Measurements from ENCODE around the gene VTN.

VTN gene

GRCh38 chr17:28367641-28368305 lies 2.3 kb downstream of the VTN start:
- DNase-seq, result no peak

DNA sequence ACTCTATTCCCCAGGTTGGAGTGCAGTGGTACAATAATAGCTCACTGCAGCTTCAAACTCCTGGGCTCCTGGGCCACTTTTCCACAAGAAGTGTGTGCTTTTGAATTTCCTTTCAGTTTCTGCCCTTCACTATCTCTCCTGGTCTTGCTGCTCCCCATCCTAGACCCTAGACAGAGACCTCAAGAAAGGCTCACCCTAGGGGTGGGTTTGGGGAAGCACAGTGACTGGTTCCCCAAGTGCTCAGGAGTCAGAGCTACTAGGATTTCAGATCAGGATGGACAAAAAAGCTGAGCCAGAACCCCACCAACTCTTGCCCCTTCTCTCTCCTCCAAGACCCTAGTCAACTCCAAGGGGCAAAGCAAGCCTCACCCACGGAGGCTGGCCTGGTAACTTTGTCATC lies 3.5 kb downstream of the VTN start:
- no peak for DNase-seq

- DNase-seq, result peak; percentile 29
Observed at GRCh38 chr17:28365487-28365886, 4.6 kb downstream of the VTN start.

DNA sequence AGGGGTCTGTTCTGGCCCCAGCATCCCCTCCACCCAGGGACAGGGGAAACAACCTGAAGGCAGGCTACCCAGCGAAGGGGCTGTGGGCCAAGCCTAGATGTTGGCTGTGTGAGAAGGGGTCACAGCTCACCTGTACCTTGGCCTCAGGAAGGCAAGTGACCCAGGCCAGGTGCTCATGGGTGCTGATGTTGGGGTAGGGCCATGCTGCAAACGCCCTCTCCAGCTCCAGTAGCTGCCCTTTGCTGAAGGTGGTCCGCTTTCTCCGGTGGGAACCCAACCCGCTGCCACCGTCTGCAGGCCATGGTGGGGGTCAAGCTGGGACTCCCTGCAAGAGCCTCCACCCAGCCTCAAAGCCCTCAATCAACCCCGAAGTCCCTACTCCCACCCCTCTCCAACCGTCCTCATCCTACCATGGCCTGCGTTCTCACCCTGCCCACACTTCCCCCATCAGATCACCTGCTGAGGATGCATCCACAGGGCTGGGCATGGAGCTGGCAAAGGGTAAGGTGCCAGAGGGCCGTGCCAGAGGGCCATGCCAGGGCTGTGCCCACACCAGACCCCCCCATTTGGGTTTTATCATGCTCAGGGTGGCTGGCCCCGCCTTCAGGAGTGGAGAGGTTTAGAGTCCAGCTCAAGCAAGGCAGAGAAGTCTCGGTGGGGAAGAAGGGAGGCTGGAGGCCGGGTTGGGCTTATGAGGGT lies 5.3 kb downstream of the VTN start, which contains the start of gene SEBOX:
Gene SEBOX, minus strand, starts transcription at position 535 of the 699 bp plus-strand sequence. Its CDS starts 48 bp downstream, at position 487.
- DNase-seq, result no peak

DNA sequence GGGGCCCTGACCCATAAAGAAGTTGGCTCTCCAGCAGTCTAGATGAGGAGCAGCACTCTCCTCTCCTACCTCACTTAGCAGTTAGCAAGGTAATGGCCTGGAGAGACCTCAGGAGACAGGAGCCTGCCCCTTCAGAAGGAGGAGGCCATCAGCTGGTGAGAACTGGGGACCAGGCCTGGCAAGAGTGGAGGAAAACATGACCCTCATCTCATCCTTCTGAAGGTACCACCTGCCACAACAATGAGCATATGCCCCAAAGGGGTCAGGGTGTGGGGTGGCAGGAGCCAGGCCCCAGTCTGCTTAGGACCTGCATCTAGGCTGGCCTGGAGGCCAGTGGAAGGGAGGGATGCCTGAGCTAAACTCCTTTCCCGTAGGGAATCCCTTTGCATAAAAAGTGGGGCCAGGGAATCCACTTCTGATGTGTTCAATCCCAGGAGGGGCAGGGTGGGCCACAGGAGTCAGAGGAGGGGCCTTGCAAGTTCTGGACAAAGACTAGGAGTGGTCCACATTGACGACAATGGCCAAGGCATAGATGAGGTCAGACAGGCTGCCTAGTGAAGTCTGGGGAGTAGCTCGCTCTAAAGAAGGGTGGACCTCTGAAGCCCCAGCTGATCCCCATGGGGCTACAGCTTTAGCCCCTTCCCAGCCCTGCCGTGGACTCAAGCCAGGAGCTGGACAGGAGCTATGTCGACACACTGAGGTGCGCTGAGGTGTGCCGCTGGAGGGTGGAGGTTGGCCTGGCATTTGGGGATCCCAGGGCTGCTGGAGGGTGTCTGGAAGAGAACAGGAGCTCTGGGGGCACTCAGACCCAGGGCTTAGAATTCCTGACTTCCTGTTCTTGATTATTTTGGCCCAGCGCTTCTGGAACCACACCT lies 6.1 kb downstream of the VTN start:
- no peak for DNase-seq

DNA sequence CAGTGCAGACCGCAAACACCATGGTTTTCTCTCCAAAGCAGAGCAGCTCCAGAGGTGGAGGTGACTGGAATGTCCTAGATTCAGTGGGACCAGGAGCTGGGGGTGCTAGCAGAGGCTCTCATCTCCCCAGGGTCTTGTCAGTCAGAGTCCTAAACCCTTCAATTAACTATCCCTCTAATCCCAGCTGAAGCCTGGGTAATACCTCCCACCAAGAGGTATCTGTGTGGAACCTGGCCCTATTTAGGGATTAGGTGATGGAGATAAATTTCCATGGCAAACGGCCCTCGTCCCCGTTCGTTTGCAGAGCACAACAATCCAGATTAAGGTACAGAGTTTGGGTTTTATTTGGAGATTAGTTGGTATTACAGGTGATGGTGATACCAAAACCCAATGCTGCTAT lies 6.9 kb downstream of the VTN start:
- DNase-seq, result no peak

GRCh38 chr17:28357901-28358197 lies 12.3 kb downstream of the VTN start:
- DNase-seq, result no peak

GRCh38 chr17:28357061-28357900 lies 12.8 kb downstream of the VTN start, which contains the start of gene POLDIP2:
TSS of gene POLDIP2 (minus strand) at chr17:28357527. CDS start at chr17:28357448, 79 bp downstream.
- peak; percentile 84 for DNase-seq

GRCh38 chr17:28350271-28350670 lies 19.8 kb downstream of the VTN start:
- DNase-seq, result no peak

DNA sequence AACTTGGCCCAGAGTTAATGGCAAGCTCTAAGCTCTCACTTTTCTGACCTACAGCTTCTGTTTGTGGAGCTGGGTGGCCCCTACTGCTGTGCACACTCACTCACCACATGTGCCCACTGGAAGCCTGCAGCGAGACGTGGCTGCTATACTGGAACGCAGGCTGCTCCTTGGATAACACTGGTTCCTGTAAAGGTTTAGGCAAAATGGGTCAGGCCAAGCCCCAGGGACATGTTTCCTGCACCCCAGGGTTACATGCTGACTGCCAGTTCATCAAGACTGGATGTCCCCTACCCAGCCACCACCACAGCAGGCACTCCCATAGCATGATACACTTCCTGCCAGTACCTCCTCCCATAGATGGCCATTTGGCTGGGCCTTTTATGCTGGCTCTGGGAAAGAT lies 21.1 kb downstream of the VTN start:
- no peak for DNase-seq

- DNase-seq, result no peak
Observed at GRCh38 chr17:28347261-28347891, 22.7 kb downstream of the VTN start.

DNA sequence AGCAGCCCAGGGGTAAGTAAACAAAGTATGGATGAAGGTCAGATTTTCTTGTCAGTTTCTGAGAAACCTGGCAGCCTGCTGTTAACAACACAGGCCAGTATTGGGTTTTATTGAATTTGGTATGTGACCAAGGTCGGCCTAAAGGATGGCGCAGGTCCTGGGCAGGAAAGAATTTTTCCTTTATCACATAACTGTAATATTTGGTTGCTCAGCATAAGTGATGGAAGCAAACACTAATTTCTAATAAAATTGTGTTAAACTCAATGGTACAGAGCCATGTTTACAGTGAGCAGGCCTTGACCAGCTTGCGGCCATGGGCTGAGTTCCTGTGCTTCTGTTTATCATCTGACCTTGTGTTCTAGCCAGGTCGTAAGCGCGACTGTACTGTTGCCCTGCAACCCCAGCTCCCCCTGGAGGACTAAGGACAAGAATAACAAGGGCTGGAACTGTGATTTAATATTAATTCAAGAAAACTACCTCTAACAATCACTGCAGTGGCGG lies 23.3 kb downstream of the VTN start:
- DNase-seq, result no peak

- no peak for DNase-seq
Observed at GRCh38 chr17:28346199-28346580, 23.9 kb downstream of the VTN start.

DNA sequence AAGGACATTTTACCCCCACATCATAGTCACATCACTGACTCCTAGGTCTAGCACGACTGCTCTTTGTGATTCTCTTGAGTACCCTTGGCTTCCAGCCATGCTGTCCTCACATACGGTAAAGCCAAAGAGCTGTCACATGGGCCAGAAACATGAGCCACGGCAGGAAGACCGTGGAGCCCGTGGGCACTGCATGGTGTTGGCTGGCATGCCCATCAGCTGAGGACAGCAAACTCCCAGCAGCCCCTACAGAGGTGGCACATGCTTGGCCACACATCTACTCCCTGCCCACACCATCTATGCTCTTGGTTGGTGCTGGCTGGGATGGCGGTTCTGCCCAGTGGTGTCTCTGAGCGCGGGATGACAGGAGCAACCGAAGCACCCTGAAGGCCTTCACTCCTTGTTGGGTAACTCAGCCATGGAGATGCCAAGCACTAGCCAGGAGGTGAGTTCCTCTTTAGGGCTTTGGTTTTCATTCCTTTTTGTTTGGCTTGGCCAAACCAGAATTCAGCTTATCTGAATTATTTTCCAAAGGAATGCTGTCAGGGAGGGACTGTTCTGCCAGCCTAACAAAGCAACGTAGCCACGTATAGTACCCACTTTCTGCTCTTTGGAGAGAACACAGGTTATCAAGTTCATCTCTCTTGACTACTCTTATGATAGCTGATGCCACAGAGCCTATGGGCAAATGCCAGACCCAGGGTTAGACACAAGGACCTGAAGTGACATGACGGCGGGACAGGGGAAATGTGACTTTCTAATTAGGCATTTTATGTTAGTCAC lies 24.5 kb downstream of the VTN start:
- DNase-seq, result no peak

- DNase-seq, result no peak
Observed at GRCh38 chr17:28344435-28344901, 25.6 kb downstream of the VTN start.

DNA sequence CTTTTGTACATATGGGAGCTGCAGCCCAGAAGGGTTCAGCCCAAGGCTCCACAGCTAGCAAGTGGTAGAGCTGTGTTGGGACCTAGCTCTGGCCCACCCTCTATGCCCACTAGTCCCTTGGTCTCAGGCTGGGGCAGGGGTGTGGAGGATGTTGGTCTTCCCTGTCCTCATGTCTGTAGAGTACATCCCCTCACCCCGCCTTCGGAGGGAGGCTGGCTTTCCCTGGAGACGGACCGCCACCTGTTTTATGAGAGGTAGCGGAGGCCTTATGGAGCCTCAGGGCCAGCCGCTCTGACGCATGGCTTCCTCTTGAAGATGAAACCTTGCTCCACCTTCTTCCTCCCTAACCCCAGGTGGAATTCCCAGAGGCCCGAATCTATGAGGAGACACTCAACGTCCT lies 26.1 kb downstream of the VTN start:
- DNase-seq, result no peak

GRCh38 chr17:28343491-28343932 lies 26.6 kb downstream of the VTN start:
- no peak for DNase-seq

GRCh38 chr17:28342313-28342712 lies 27.8 kb downstream of the VTN start:
- DNase-seq, result no peak

- DNase-seq, result no peak
Observed at GRCh38 chr17:28341516-28341915, 28.6 kb downstream of the VTN start.

GRCh38 chr17:28340374-28340773 lies 29.7 kb downstream of the VTN start:
- no peak for DNase-seq

GRCh38 chr17:28339431-28339830 lies 30.7 kb downstream of the VTN start:
- DNase-seq, result no peak
